GM21515 (cell line): ENCODE results near the gene TRAM2.
A peak's percentile ranks its signal among the peaks of the same experiment; 100 is the strongest.
"Not testable (repeated sequence)": the region's sequence is repeated elsewhere in the genome, so short reads cannot be mapped to it uniquely, and the experiment has no call there.

Experiments used
- ATAC-seq: cut with Tn5 transposase; IDR thresholded peaks from one replicate; pipeline ENCODE4 v1.9.1; 2021; ENCODE audit not compliant: unreplicated experiment

TRAM2 gene

DNA sequence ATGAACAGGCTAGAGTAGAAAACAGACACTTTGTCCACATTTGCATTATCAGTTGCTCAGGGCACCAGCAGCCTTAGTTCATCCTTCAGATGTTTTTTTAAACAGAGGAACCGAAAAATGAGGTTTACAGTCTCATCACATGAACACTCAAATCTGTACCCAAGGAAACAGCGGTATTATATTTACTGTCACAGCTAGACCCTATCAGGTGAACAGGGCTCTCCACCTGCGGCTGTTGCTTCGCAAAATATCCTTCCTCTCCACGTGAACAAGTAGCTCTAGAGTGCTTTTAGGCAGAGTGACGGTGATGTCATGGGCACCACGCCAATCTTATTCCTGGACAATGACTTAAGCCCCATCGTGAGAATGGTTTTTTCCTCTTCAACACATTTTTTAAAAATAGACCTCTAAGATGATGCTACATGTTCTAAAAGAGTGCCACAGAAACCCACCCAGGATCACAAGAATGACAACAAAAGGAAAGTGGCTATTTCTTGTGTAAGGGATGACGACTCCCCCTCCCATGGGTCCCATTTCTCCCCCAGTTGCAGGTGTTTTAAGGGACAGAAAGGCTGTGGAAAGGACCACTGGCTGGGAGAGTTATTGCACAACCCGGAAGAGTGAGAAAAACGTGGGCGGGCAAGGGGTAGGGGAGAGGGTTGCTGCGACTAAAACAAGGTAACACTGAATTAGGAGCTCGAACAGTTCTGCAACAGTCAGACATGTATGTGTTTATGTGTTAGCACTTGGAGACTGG is 79.0 kb downstream of the TRAM2 start:
- ATAC-seq = peak; percentile 81

DNA sequence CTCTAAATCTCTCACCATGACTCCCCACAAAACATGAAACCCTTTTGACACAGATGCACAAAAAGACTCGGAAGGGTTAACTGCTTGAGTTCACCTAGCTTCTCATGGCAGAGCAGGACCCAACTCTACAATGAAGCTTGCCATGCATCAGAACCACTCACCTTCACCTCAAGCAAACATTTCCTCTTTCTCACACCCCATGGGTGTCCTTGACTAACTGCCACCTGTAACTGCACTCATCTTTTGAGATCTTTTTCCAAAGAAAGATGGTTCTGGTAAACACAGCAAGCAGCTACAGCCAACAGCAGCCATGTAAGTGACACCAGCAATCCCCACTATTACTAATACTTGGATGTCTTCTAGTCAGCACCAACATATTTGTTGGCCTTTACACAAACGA is 80.2 kb downstream of the TRAM2 start:
- ATAC-seq = no peak

DNA sequence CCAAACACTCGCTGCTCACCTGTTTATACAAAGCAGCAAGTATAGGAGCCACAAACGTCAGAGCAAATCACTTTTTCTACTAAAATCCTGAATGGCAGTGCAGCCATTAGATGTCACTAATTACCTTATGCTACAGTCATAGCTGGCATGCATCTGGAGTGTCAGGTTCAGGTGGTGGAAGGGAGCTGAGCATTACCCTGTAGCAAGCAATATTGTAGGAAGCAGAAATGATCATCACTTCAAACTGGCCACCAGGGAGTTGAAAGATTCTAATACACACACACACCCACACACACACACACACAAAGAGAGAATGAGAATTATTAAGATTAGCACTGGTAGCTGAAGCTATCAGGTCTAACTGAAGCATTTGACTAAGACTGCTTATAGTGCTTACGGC is 80.9 kb downstream of the TRAM2 start:
- ATAC-seq = no peak

DNA sequence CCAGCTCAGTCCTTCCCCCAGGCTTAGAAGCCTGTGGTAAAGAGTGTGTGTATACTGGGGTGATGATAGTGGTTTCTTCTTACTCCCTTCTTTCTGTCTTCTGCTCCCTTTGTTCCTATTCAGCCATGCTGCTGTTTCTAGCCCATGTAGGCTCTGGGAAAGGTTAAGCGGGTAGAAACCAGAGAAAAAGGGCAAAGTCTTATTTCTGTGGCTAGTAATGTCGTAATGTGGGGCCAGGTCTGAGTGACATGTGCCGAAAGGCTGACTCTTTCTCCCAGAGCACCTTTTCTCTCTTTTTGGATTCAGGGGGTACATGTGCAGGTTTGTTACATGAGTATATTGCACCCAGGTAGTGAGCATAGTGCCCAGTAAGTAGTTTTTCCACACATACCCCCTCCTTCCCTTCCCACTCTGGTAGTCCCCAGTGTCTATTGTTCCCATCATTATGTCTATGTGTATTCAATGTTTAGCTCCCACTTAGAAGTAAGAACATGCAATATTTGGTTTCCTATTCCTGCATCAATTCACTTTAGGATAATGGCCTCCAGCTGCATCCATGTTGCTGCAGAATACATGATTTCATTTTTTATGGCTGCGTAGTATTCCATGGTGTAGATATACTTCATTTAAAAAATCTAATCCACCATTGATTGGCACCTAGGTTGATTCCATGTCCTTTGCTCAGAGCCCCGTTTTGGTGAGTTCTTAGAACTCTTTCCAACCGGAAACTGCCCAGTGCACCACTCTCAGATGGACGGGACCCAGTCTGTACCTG is 82.4 kb downstream of the TRAM2 start:
- ATAC-seq = no peak

GRCh38 chr6:52493669-52494068 is 83.2 kb downstream of the TRAM2 start:
- no peak for ATAC-seq

GRCh38 chr6:52491203-52492069 is 85.4 kb downstream of the TRAM2 start:
- peak; percentile 62 for ATAC-seq

- ATAC-seq = no peak
Observed at GRCh38 chr6:52489881-52490280, 87.0 kb downstream of the TRAM2 start.

DNA sequence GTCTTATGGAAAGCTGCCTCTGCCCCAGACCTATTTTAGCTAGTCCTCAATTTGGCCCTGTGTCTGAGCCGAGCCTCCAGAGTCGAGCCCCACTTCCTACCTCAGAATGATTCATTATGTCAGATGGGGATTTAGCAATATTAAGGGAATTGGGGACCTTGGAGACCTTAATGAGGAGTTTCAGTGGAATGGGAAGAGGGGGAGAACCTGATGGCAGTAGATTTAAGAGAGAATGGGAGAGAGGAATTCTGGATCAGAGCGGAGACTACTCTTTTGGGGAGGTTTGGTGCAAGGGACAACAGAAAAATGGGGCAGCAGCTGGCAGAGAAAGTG is 93.2 kb downstream of the TRAM2 start:
- no peak for ATAC-seq

DNA sequence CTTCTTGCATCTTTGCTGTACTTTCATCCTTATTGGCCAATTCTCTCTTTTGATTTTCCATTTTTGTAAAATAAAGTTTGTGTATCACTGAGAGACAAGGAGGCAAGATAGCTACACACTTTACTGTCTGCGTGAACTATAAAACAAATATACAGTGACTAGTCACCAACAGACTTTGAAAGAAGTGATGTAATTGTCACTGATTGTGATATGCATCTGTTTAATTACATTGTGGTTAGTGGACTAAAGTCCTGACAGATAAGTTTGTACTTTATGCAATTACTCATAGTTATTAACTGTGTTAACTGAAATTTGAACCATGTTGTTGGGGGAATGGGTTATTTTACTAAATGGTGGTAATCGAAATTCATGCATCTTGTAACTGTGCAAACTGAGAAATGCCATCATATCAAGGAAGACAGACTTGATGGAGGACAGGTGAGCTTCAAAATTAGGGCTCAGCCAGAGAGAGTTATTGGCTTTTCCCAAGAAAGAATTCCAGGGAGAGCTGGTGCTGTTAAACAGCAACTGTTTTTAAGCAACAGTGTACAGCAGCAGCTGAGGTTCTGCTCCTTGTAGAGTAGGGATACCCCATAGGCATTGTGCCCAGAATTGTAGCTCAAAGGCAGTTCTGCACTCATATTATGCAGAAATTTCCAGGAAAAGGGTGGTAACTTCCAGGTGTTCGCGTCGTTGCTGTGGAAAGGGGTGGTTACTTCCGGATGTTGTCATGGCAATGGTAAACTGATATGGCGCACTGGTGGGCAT is 93.8 kb downstream of the TRAM2 start:
- ATAC-seq = no peak

DNA sequence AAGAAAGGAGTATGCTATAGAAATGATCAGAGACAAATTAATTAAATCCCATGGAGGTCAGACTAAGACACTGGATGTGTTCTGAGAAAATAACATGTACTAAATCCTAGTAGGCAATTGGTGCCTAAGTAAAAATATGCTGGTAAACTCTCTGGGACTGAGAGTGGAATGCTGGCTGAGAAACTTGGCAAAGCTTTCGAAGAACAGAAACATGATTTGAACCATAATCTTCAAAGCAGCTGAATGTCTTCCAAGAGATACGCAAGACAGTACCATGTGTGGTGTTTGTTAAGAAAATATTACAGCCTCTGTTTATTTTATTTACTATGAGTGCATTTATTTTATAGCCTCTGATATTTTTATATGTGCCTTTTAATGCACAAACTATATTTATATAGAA is 101.6 kb downstream of the TRAM2 start:
- no peak for ATAC-seq

DNA sequence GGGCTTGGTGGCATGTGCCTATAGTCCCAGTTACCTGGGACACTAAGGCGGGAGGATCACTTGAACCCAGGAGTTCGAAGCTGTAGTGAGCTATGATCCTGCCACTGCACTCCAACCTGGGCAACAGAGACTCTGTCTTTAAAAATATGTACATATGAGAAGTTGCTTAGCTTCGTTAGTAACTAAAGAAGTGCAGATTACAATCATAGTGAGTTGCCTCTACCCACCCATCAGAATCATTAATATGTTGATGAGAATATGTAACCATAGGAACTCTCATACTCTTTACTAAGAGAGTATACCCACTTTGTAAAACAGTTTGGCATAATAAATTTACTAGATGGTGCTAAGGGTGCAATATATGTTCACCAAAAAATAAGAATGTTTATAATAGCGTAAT is 102.7 kb downstream of the TRAM2 start:
- ATAC-seq = no peak

- ATAC-seq = not testable (repeated sequence)
Observed at GRCh38 chr6:52461194-52461593, 115.7 kb downstream of the TRAM2 start.

- no peak for ATAC-seq
Observed at GRCh38 chr6:52457096-52457495, 119.8 kb downstream of the TRAM2 start.

DNA sequence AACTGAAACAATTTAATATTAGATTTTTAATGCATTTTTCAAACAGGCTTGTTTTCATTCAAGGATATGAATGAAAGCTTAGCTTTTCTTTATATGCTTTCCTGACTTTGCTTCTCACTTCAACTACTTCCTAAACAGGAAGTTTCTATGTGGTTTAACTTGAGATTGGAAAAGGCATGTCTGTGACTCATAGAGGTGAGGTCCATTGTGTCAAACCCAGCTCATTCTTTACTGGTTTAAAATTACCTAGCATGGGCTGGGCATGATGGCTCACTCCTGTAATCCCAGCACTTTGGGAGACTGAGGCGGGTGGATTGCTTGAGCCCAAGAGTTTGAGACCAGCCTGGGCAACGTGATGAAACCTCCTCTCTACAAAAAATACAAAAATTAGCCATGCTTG is 122.3 kb downstream of the TRAM2 start:
- ATAC-seq = no peak
